GM12801 (cell line): Measurements from ENCODE around the gene FLNC.

Experiments used
- CTCF ChIP-seq: IDR thresholded peaks from one replicate; pipeline ENCODE4 v1.5.1; 2011; ENCODE audit warnings: control low read depth; ENCODE audit not compliant: insufficient read length; ENCODE audit errors: extremely low read depth

FLNC gene

GRCh38 chr7:128826916-128827247 is 3.3 kb upstream of the FLNC start:
- no peak for TF ChIP-seq CTCF

DNA sequence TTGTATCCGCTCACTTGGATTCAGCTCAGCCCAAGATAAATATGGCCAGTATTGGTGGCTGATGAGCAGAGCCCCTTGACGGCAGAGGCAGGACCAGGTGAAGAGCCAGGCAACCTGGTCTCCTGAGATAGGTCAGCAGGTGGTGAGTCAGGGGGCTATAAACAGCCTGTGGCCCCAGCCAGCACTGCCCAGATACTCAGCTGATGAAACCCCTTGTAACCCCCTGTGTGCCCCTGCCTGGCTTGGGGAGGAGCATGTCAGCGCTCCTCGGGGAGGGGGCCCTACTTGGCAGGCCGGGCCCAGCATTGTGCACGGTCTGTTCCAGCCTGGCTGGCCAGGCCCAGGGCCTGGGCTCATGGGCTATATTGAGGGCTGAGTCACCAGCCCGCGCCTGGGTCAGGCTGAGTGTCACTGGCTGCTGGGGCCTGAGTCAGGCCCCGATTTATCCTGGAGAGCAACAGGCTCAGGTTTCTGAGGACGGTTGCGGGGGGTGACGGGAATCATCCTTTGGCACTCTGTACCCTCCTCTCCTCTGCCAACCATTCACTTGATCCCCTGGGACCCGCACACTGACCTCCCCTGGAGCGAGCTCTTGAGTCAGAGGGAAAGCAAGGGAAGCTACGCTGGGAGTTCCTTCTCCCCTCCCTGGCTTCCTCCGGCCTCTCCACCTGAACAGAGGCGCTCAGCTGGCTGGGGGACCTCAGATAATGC is 2.8 kb upstream of the FLNC start:
- no peak for TF ChIP-seq CTCF

GRCh38 chr7:128827971-128828711 is 2.1 kb upstream of the FLNC start:
- no peak for TF ChIP-seq CTCF

GRCh38 chr7:128829391-128830166 is 627 bp upstream of the FLNC start:
- TF ChIP-seq CTCF: no peak

- no peak for TF ChIP-seq CTCF
Measured at GRCh38 chr7:128831178-128831993, 1.2 kb downstream of the FLNC start.

GRCh38 chr7:128831994-128832879 is 2.0 kb downstream of the FLNC start:
- TF ChIP-seq CTCF: no peak
